ENCODE measurements around the gene ZNF148.

DNA sequence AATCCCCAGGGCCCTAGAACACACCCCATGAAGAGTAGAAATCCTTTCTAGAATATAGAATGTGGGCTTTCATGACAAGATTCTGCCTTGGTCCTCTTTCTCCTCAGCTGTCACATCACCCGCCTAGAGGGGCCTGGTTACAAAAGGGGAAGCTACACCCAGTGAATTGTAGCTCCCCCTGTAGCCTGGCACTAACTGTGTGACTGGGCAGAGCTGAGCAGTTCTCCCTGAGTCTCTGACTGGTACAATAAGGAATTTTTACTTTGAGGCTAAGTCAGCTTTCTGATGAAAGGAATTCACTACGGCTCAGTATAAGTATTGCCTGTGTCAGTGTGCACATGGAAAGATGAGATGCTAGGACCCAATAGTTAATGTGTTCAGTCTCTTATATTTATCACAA lies 28.7 kb upstream of the ZNF148 start:
- TF ChIP-seq POLR2A (IDR thresholded peaks at IDR 0.05) (no peak), CTCF (IDR thresholded peaks at IDR 0.05) (no peak)
